C4-2B (cell line): ENCODE results near the gene CYB561.
"Not testable (repeated sequence)": the region's sequence is repeated elsewhere in the genome, so short reads cannot be mapped to it uniquely, and the experiment has no call there.

Experiments used
- H3K27ac ChIP-seq: fragments of 450-650 bp; 2 replicates; pipeline ENCODE4 v1.5.1; 2017
- ZFX ChIP-seq: fragments of 450-650 bp; IDR thresholded peaks from 2 replicates; pipeline ENCODE4 v1.6.1; 2017
- TF ChIP-seq, protein P1 (sequence below): fragments of 450-650 bp; conservative IDR thresholded peaks from 2 replicates; pipeline ENCODE4 v1.5.1; 2017; ENCODE audit warnings: mild to moderate bottlenecking

Gene CYB561

DNA sequence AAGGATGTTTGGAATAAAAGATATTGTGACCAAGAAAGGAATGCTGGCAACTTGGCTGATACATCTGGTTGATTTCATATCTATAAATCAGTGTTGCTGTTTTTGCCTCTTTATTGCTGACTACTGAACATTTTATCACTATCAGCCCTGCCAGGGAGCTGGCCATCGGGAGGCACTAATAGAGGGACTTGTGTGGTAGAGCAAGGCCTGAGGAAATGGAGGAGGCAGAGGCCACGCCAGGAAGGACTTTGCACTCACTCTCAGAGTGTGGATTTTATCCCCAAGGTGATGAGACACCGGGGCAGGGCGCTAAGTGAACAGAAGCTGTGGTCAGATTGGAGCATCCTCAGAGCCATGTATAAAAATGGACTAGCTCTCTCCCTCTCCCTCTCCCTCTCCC lies 9.3 kb upstream of the CYB561 start:
- TF ChIP-seq, protein P1, sequence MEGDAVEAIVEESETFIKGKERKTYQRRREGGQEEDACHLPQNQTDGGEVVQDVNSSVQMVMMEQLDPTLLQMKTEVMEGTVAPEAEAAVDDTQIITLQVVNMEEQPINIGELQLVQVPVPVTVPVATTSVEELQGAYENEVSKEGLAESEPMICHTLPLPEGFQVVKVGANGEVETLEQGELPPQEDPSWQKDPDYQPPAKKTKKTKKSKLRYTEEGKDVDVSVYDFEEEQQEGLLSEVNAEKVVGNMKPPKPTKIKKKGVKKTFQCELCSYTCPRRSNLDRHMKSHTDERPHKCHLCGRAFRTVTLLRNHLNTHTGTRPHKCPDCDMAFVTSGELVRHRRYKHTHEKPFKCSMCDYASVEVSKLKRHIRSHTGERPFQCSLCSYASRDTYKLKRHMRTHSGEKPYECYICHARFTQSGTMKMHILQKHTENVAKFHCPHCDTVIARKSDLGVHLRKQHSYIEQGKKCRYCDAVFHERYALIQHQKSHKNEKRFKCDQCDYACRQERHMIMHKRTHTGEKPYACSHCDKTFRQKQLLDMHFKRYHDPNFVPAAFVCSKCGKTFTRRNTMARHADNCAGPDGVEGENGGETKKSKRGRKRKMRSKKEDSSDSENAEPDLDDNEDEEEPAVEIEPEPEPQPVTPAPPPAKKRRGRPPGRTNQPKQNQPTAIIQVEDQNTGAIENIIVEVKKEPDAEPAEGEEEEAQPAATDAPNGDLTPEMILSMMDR, result no peak
- no peak for TF ChIP-seq ZFX
- no peak overlapping the region for H3K27ac ChIP-seq

DNA sequence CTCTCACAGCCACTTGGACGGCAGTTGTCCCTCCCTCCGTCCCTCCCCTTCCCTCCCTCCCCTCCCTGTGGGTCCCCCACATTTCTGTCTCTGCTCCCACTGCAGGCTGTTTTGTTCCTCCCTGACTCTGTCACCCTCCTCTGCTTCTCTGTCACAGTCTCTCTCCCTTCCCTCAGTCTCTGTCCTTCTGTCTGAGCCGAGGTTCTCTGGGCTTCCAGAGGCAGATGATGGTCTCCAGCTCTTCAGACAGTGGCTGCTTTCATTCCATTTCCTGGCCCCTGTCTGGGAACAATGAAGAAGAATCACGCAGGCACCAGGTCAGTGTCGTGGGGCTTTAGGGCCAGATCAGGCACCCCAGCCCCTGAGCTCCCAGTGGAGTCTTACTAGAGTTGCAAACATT lies 8.8 kb upstream of the CYB561 start:
- no peak overlapping the region for H3K27ac ChIP-seq
- no peak for TF ChIP-seq ZFX
- TF ChIP-seq, protein P1, result no peak

DNA sequence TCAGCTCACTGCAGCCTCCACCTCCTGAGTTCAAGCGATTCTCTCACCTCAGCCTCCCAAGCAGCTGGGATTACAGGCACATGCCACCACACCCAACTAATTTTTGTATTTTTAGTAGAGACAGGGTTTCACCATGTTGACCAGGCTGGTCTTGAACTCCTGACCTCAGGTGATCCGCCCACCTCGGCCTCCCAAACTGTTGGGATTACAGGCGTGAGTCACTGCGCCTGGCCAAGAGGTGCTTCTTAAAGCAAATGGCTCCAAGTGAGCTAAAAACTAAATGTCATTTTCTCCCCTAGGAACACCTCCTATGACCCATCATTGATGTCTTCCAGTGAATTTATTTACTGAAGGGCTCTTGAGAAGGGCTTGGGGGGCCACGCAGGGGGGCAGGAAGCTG lies 8.3 kb upstream of the CYB561 start:
- H3K27ac ChIP-seq, result not testable (repeated sequence)

DNA sequence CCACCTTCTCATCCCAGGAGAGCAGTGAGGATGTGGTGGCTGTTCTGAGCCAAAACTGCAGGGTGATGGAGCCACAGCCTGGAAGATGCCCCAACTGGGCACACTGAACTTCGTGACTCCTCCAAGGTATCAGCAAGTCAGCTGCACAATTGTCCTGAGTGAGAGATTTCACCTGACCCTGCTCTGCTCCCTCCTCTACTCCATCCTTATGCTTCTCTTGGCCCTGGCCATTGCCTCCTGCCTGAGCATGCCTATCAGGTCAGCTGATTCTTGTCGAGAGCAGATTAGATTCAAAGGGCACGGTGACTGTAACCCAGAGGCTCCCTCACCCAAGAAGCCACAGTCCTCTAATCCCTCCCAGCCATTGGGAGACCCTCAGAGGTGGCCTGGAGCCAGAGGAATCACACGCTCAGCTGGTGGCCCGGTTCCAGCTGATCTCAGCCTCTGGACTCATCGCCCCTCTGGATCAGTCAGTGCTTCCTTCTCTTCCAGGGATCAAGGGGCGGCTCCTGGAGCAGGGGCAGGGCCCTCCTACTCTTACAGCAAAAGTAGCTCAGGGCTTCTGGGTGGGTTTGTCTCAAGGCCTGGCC lies 7.0 kb upstream of the CYB561 start:
- TF ChIP-seq, protein P1, result no peak
- TF ChIP-seq ZFX, result no peak
- H3K27ac ChIP-seq, result no peak overlapping the region

DNA sequence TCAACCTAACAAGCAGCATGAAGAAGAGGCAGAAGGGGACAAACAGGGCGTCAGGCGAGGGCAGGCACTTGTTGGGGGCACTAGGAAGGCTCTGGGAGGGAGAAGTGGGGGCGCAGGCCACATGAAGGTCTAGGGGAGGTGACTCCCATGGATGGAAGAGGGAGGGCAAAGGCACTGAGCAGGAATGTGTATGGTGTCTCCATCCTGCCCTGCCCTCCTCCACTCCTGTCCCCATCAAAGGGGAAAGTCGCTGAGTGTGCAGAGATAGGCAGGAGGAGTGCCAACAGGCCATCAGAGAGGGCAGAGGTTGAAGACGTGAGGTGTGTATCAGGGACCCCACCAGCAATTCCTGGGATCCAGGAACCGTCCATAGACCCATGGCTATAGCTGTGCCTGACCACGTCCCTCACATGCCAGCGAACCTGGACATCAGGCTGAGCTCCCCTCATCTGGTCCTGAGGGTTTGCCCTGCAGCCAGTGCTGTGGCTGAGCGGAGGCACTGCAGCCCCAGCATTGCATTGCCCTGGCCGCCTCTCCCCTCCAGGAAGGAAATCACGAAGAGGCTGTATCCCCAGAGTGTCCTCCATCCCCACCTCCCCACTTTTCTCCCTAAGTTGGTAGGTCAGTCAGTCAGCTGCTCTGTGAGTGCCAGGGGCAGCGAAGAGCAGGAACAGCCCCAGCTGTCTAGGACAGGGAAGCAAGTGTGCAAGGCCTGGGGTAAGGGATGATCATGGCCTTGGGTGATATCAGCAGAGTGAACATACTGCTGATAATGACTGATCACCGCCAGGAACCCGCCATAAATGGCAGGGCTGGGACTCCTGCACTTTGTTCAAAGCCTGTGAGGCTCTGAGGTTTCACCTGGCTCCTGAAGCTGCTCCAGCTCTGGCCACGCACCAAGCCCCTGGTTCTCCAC lies 6.2 kb upstream of the CYB561 start:
- no peak overlapping the region for H3K27ac ChIP-seq
- TF ChIP-seq ZFX, result no peak
- TF ChIP-seq, protein P1, result no peak

DNA sequence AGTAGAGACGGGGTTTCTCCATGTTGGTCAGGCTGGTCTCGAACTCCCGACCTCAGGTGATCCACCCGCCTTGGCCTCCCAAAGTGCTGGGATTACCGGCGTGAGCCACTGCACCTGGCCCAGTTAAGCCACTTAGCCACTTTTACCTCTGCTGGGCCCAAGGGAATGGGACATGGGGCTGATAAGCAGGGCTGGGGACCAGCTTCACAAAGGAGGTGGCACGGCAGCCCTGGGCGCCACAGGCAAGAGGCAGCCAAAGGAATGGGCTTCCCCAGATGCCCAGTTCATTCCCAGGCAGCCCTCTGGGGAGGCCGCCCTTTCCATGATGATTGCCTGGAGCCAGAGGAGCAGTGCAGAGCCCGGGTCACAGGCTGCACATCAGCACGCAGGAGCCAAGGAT lies 5.0 kb upstream of the CYB561 start:
- TF ChIP-seq, protein P1, result no peak
- TF ChIP-seq ZFX, result no peak
- H3K27ac ChIP-seq, result no peak overlapping the region

DNA sequence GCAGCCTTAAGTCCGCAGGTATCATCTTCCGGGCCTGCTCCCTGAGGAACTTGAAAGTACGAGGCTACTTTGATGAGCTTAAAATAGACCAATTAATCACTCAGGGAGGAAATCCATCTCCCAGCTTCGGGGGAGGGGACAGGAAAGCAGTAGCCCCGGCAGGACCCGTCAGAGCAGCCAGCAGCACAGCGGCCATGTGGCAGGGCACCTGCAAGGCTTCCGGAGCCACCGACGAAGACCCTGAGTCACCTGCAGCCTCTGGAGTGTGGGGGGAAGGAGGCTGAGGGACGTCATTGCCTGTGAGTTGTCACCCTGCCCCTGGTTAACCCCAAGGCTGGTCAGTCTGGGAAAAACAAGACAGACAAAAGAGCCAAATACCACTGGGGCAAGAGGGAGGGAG lies 4.4 kb upstream of the CYB561 start:
- H3K27ac ChIP-seq, result no peak overlapping the region
- TF ChIP-seq, protein P1, result no peak
- TF ChIP-seq ZFX, result no peak
